HepG2 (cell line): ENCODE data around the gene TXNDC11. TPM values are rescaled to one million over a fixed set of nuclear protein-coding genes. Genes with fewer than 3 reads are reported as not detected.

ENCODE experiments used
- GPN1 ChIP-seq: sonication (generic); formaldehyde crosslinking; IDR thresholded peaks from 2 replicates; pipeline ENCODE4 v1.5.1; 2020; ENCODE audit warnings: missing genetic modification reagents, borderline replicate concordance
- HDAC1 ChIP-seq: sonication (generic); formaldehyde crosslinking; IDR thresholded peaks from 2 replicates; pipeline ENCODE4 v1.5.1; 2020; ENCODE audit warnings: mild to moderate bottlenecking, missing genetic modification reagents
- KDM4B ChIP-seq: sonication (generic); formaldehyde crosslinking; IDR thresholded peaks from 2 replicates; pipeline ENCODE4 v1.4.0; 2020; ENCODE audit warnings: missing genetic modification reagents
- NCOA1 ChIP-seq: sonication (generic); formaldehyde crosslinking; IDR thresholded peaks from 2 replicates; pipeline ENCODE4 v1.9.0; 2021; ENCODE audit warnings: missing genetic modification reagents
- NR2F6 ChIP-seq, 2 experiments: IDR thresholded peaks; 2 replicates each; pipeline ENCODE4 v1.6.1; 2016; ENCODE audit warnings: antibody characterized with exemption in 1 of 2, mild to moderate bottlenecking in 1 of 2
- RBM39 ChIP-seq: fragments of 200-400 bp; formaldehyde crosslinking; IDR thresholded peaks from one replicate; pipeline ENCODE4 v1.6.1; 2018; ENCODE audit warnings: antibody characterized with exemption, mild to moderate bottlenecking, low read depth, low read length; ENCODE audit not compliant: poor library complexity, severe bottlenecking
- RFX1 ChIP-seq: fragments of 450-650 bp; IDR thresholded peaks from 2 replicates; pipeline ENCODE4 v1.6.1; 2017
- SYNCRIP ChIP-seq: fragments of 200-400 bp; formaldehyde crosslinking; IDR thresholded peaks from 2 replicates; pipeline ENCODE4 v1.6.1; 2018; ENCODE audit warnings: mild to moderate bottlenecking, low read depth, low read length; ENCODE audit not compliant: insufficient read depth
- YEATS4 ChIP-seq: sonication (generic); formaldehyde crosslinking; IDR thresholded peaks from 2 replicates; pipeline ENCODE4 v1.4.0; 2020; ENCODE audit warnings: missing genetic modification reagents, borderline replicate concordance
- ZEB1 ChIP-seq: IDR thresholded peaks from 2 replicates; pipeline ENCODE4 v1.6.1; 2012; ENCODE audit warnings: mild to moderate bottlenecking, low read depth, inconsistent platforms; ENCODE audit not compliant: insufficient replicate concordance
- ZFX ChIP-seq: sonication (generic); formaldehyde crosslinking; IDR thresholded peaks from 2 replicates; pipeline ENCODE4 v1.4.0; 2020; ENCODE audit warnings: mild to moderate bottlenecking, low read depth, missing genetic modification reagents, moderate library complexity
- ZFY ChIP-seq: sonication (generic); formaldehyde crosslinking; IDR thresholded peaks from 2 replicates; pipeline ENCODE4 v1.4.0; 2020; ENCODE audit warnings: missing genetic modification reagents
- ZNF17 ChIP-seq: sonication (generic); formaldehyde crosslinking; IDR thresholded peaks from 2 replicates; pipeline ENCODE4 v1.5.0; 2020; ENCODE audit warnings: mild to moderate bottlenecking, missing genetic modification reagents
- ZNF350 ChIP-seq: sonication (generic); formaldehyde crosslinking; IDR thresholded peaks from 2 replicates; pipeline ENCODE4 v1.4.0; 2020; ENCODE audit warnings: mild to moderate bottlenecking, low read depth, missing genetic modification reagents, borderline replicate concordance
- ZNF367 ChIP-seq: sonication (generic); formaldehyde crosslinking; IDR thresholded peaks from 2 replicates; pipeline ENCODE4 v1.4.0; 2020; ENCODE audit warnings: missing genetic modification reagents, borderline replicate concordance
- ZNF672 ChIP-seq: sonication (generic); formaldehyde crosslinking; IDR thresholded peaks from 2 replicates; pipeline ENCODE4 v1.8.1; 2022; ENCODE audit warnings: missing genetic modification reagents
- polyA plus RNA-seq, 8 experiments: library from polyadenylated mRNA; depleted of rRNA in 3 of 8; stranded (reverse) in 7 of 8; unstranded in 1 of 8; fragments of >200 nt; fragmentation: Illumina TruSeq in 4 of 8; extraction: Trizol in 4 of 8; gene quantifications; 2 replicates each; pipeline versions ENCODE4 v1.2.1 to v1.2.3, GENCODE V29; 2011 to 2016; ENCODE audit warnings: low read depth in 4 of 8, missing spikeins in 1 of 8, mixed read lengths in 1 of 8; ENCODE audit not compliant: insufficient read depth in 1 of 8
- total RNA-seq, 5 experiments: library from RNA; depleted of rRNA; stranded (reverse); fragments of >200 nt; fragmentation: Illumina TruSeq; extraction: Trizol; gene quantifications; 2 replicates each; pipeline ENCODE4 v1.2.3, GENCODE V29; 2016; ENCODE audit warnings: low read depth in 1 of 5
- TF ChIP-seq, protein P1 (sequence below): sonication (generic); formaldehyde crosslinking; IDR thresholded peaks from 2 replicates; pipeline ENCODE4 v1.5.1; 2020; ENCODE audit warnings: mild to moderate bottlenecking, missing genetic modification reagents, moderate library complexity
- TF ChIP-seq, protein P2 (sequence below): sonication (generic); formaldehyde crosslinking; IDR thresholded peaks from 2 replicates; pipeline ENCODE4 v1.4.0; 2020; ENCODE audit warnings: mild to moderate bottlenecking, missing genetic modification reagents
- TF ChIP-seq, protein P3 (sequence below): sonication (generic); formaldehyde crosslinking; IDR thresholded peaks from 2 replicates; pipeline ENCODE4 v1.5.0; 2020; ENCODE audit warnings: mild to moderate bottlenecking, missing genetic modification reagents, borderline replicate concordance
- TF ChIP-seq, protein P4 (sequence below): sonication (generic); formaldehyde crosslinking; IDR thresholded peaks from 2 replicates; pipeline ENCODE4 v1.8.1; 2022; ENCODE audit warnings: mild to moderate bottlenecking, missing genetic modification reagents
- TF ChIP-seq, protein P5 (sequence below): sonication (generic); formaldehyde crosslinking; IDR thresholded peaks from 2 replicates; pipeline ENCODE4 v1.5.0; 2020; ENCODE audit warnings: mild to moderate bottlenecking, missing genetic modification reagents

TXNDC11 gene
- total and polyA plus RNA-seq, 2 of the 13 experiments (the other 11 are each of a cell fraction or from before 2014, with no cell fraction given), result 74.9 to 123 TPM

DNA sequence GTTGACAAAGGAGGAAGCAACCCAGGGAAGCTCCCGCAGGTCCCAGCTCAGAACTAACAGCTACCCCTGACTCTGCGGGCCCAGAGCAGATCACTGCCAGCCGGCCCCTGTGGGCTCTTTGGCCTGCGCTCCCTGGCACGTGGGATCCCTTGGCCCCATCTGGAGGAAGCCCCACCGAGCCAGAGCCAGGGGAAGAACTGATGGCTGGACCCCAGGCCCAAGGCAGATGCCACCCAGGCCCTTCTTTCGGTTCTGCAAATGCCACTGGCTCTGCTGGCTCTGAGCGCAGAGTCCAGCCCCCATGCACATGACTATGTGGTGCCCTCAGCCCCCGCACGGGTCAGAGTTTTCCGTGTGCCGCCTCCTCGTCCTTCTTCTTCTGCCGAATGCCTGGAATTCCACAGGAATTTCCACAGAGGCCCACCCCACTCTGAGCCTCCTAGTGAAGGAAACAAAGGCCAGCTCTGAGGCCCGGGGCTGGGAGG lies 110.2 kb downstream of the TXNDC11 start (continued):
- TF ChIP-seq ZEB1, result no peak
- no peak for TF ChIP-seq RFX1
- TF ChIP-seq KDM4B (CRISPR knock-in tag), result peak; percentile 42; the same call in 1 of the 2 replicates
- TF ChIP-seq, protein P1, sequence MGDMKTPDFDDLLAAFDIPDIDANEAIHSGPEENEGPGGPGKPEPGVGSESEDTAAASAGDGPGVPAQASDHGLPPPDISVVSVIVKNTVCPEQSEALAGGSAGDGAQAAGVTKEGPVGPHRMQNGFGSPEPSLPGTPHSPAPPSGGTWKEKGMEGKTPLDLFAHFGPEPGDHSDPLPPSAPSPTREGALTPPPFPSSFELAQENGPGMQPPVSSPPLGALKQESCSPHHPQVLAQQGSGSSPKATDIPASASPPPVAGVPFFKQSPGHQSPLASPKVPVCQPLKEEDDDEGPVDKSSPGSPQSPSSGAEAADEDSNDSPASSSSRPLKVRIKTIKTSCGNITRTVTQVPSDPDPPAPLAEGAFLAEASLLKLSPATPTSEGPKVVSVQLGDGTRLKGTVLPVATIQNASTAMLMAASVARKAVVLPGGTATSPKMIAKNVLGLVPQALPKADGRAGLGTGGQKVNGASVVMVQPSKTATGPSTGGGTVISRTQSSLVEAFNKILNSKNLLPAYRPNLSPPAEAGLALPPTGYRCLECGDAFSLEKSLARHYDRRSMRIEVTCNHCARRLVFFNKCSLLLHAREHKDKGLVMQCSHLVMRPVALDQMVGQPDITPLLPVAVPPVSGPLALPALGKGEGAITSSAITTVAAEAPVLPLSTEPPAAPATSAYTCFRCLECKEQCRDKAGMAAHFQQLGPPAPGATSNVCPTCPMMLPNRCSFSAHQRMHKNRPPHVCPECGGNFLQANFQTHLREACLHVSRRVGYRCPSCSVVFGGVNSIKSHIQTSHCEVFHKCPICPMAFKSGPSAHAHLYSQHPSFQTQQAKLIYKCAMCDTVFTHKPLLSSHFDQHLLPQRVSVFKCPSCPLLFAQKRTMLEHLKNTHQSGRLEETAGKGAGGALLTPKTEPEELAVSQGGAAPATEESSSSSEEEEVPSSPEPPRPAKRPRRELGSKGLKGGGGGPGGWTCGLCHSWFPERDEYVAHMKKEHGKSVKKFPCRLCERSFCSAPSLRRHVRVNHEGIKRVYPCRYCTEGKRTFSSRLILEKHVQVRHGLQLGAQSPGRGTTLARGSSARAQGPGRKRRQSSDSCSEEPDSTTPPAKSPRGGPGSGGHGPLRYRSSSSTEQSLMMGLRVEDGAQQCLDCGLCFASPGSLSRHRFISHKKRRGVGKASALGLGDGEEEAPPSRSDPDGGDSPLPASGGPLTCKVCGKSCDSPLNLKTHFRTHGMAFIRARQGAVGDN (CRISPR knock-in tag), result peak; percentile 88
- TF ChIP-seq, protein P2, sequence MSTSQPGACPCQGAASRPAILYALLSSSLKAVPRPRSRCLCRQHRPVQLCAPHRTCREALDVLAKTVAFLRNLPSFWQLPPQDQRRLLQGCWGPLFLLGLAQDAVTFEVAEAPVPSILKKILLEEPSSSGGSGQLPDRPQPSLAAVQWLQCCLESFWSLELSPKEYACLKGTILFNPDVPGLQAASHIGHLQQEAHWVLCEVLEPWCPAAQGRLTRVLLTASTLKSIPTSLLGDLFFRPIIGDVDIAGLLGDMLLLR (CRISPR knock-in tag), result no peak
- peak; percentile 81 for TF ChIP-seq ZFX (CRISPR knock-in tag)
- TF ChIP-seq RBM39, result peak; percentile 69
- TF ChIP-seq, protein P3, sequence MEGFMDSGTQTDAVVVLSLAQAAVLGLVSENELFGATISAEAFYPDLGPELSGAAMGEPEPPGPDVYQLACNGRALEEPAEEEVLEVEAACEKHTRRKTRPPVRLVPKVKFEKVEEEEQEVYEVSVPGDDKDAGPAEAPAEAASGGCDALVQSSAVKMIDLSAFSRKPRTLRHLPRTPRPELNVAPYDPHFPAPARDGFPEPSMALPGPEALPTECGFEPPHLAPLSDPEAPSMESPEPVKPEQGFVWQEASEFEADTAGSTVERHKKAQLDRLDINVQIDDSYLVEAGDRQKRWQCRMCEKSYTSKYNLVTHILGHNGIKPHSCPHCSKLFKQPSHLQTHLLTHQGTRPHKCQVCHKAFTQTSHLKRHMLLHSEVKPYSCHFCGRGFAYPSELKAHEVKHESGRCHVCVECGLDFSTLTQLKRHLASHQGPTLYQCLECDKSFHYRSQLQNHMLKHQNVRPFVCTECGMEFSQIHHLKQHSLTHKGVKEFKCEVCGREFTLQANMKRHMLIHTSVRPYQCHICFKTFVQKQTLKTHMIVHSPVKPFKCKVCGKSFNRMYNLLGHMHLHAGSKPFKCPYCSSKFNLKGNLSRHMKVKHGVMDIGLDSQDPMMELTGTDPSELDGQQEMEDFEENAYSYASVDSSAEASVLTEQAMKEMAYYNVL (CRISPR knock-in tag), result peak; percentile 62; the same call in 1 of the 2 replicates
- peak; percentile 54 for TF ChIP-seq ZFY (CRISPR knock-in tag)
- TF ChIP-seq NCOA1, result 0 out of 2 replicates have a peak, but pooled peaks have one; percentile 86
- peak; percentile 55; the same call in 1 of the 2 replicates for TF ChIP-seq NR2F6 (IDR thresholded peaks at IDR 0.05)
- TF ChIP-seq NR2F6 (CRISPR knock-in tag; IDR thresholded peaks at IDR 0.05), result peak; percentile 74
- no peak for TF ChIP-seq SYNCRIP
- no peak for TF ChIP-seq ZNF672 (CRISPR knock-in tag)
- no peak for TF ChIP-seq ZNF17 (CRISPR knock-in tag)
- TF ChIP-seq, protein P4, sequence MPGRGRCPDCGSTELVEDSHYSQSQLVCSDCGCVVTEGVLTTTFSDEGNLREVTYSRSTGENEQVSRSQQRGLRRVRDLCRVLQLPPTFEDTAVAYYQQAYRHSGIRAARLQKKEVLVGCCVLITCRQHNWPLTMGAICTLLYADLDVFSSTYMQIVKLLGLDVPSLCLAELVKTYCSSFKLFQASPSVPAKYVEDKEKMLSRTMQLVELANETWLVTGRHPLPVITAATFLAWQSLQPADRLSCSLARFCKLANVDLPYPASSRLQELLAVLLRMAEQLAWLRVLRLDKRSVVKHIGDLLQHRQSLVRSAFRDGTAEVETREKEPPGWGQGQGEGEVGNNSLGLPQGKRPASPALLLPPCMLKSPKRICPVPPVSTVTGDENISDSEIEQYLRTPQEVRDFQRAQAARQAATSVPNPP (CRISPR knock-in tag), result no peak
- TF ChIP-seq GPN1 (CRISPR knock-in tag), result no peak
- TF ChIP-seq YEATS4 (CRISPR knock-in tag), result peak; percentile 53; the same call in 1 of the 2 replicates
- no peak; the same call in 1 of the 2 replicates for TF ChIP-seq ZNF350 (CRISPR knock-in tag)
- TF ChIP-seq ZNF367 (CRISPR knock-in tag), result no peak
- TF ChIP-seq HDAC1, result peak; percentile 70; the same call in 1 of the 2 replicates
- TF ChIP-seq, protein P5, sequence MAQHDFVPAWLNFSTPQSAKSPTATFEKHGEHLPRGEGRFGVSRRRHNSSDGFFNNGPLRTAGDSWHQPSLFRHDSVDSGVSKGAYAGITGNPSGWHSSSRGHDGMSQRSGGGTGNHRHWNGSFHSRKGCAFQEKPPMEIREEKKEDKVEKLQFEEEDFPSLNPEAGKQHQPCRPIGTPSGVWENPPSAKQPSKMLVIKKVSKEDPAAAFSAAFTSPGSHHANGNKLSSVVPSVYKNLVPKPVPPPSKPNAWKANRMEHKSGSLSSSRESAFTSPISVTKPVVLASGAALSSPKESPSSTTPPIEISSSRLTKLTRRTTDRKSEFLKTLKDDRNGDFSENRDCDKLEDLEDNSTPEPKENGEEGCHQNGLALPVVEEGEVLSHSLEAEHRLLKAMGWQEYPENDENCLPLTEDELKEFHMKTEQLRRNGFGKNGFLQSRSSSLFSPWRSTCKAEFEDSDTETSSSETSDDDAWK (CRISPR knock-in tag), result no peak
